Measurements from ENCODE around the gene ASNSD1.

The ASNSD1 gene

GRCh38 chr2:189614585-189614984 lies 46.7 kb upstream of the ASNSD1 start:
- Histone ChIP-seq H3F3A (ENCODE audit: control insufficient read depth, insufficient read depth) (no peaks in the 10 kb centered on the region), H3K27ac (ENCODE audit: low read depth, low read length) (no peak overlapping the region), H4K20me1 (ENCODE audit: control insufficient read depth, insufficient read depth, low read depth, low read length) (no peaks in the 10 kb centered on the region), H3K79me2 (ENCODE audit: control insufficient read depth, low read length) (no peaks in the 10 kb centered on the region), H3K36me3 (ENCODE audit: control insufficient read depth, low read length) (no peaks in the 10 kb centered on the region), H3K4me3 (ENCODE audit: low read length) (no peak overlapping the region), H3K27me3 (ENCODE audit: control insufficient read depth, low read length) (peaks cover 10% of the 10 kb centered on the region), H3K9me3 (ENCODE audit: control insufficient read depth, insufficient read depth, low read length) (no peaks in the 10 kb centered on the region), H3K4me1 (ENCODE audit: control insufficient read depth, low read length) (no peaks in the 10 kb centered on the region), H3K4me2 (ENCODE audit: low read length) (no peak overlapping the region), H3K9me2 (replicated peaks; ENCODE audit: control insufficient read depth, low read length) (no peaks in the 10 kb centered on the region)
- TF ChIP-seq CTCF (IDR thresholded peaks at IDR 0.05; ENCODE audit: low read depth, low read length, poor library complexity, severe bottlenecking): no peak
- TF ChIP-seq EZH2phosphoT487 (IDR thresholded peaks at IDR 0.05; ENCODE audit: borderline replicate concordance, low read length): no peak

- no peaks in the 10 kb centered on the region for H4K20me1 ChIP-seq (ENCODE audit: control insufficient read depth, insufficient read depth, low read depth, low read length)
- no peaks in the 10 kb centered on the region for H3K4me1 ChIP-seq (ENCODE audit: control insufficient read depth, low read length)
- H3K9me2 ChIP-seq (replicated peaks; ENCODE audit: control insufficient read depth, low read length): no peaks in the 10 kb centered on the region
- H3K36me3 ChIP-seq (ENCODE audit: control insufficient read depth, low read length): no peaks in the 10 kb centered on the region
- TF ChIP-seq EZH2phosphoT487 (IDR thresholded peaks at IDR 0.05; ENCODE audit: borderline replicate concordance, low read length) (no peak), CTCF (IDR thresholded peaks at IDR 0.05; ENCODE audit: low read depth, low read length, poor library complexity, severe bottlenecking) (no peak)
- no peaks in the 10 kb centered on the region for H3K79me2 ChIP-seq (ENCODE audit: control insufficient read depth, low read length)
- H3F3A ChIP-seq (ENCODE audit: control insufficient read depth, insufficient read depth): no peaks in the 10 kb centered on the region
- H3K27ac ChIP-seq (ENCODE audit: low read depth, low read length): no peak overlapping the region
- no peaks in the 10 kb centered on the region for H3K9me3 ChIP-seq (ENCODE audit: control insufficient read depth, insufficient read depth, low read length)
- H3K4me2 ChIP-seq (ENCODE audit: low read length): no peak overlapping the region
- no peak overlapping the region for H3K4me3 ChIP-seq (ENCODE audit: low read length)
- H3K27me3 ChIP-seq (ENCODE audit: control insufficient read depth, low read length): peaks cover 3% of the 10 kb centered on the region; the same call in 1 of the 2 replicates
Measured at GRCh38 chr2:189618197-189618596, 43.1 kb upstream of the ASNSD1 start.

- Histone ChIP-seq H3K4me3 (ENCODE audit: low read length) (no peak overlapping the region), H3K79me2 (ENCODE audit: control insufficient read depth, low read length) (no peaks in the 10 kb centered on the region), H3K36me3 (ENCODE audit: control insufficient read depth, low read length) (no peaks in the 10 kb centered on the region), H3K27me3 (ENCODE audit: control insufficient read depth, low read length) (0 out of 2 replicates have a peak, but pooled peaks cover 2% of the 10 kb centered on the region), H3K9me2 (replicated peaks; ENCODE audit: control insufficient read depth, low read length) (no peaks in the 10 kb centered on the region), H3K27ac (ENCODE audit: low read depth, low read length) (no peak overlapping the region), H3K9me3 (ENCODE audit: control insufficient read depth, insufficient read depth, low read length) (no peaks in the 10 kb centered on the region), H3F3A (ENCODE audit: control insufficient read depth, insufficient read depth) (no peaks in the 10 kb centered on the region), H3K4me2 (ENCODE audit: low read length) (no peak overlapping the region), H3K4me1 (ENCODE audit: control insufficient read depth, low read length) (no peaks in the 10 kb centered on the region), H4K20me1 (ENCODE audit: control insufficient read depth, insufficient read depth, low read depth, low read length) (no peaks in the 10 kb centered on the region)
- TF ChIP-seq CTCF (IDR thresholded peaks at IDR 0.05; ENCODE audit: low read depth, low read length, poor library complexity, severe bottlenecking): no peak
- no peak for TF ChIP-seq EZH2phosphoT487 (IDR thresholded peaks at IDR 0.05; ENCODE audit: borderline replicate concordance, low read length)
Measured at GRCh38 chr2:189621781-189622180, 39.5 kb upstream of the ASNSD1 start.
